ENCODE results near the gene CCR5AS.
"Not testable (repeated sequence)": the region's sequence is repeated elsewhere in the genome, so short reads cannot be mapped to it uniquely, and the experiment has no call there.

The CCR5AS gene

GRCh38 chr3:46409739-46410489, 3.0 kb upstream of the CCR5AS start:
- peak overlapping the region in 1 of 11 experiments; percentile 30; a peak in 1 of 22 replicates for H3K9ac ChIP-seq
- no peaks in the 10 kb centered on the region for H3K9me3 ChIP-seq (replicated peaks in 1 of 11)
- H3K4me2 ChIP-seq, result peak overlapping the region in 3 of 11 experiments; percentile 8 to 89 (median 88); a peak in 4 of 22 replicates
- H3K27me3 ChIP-seq, result no peaks in the 10 kb centered on the region
- no peak for TF ChIP-seq Cebpa-rat (IDR thresholded peaks at IDR 0.05)
- no peak overlapping the region for H3K27ac ChIP-seq
- peaks cover 0 to 17% (median 0%) of the 10 kb centered on the region in 11 experiments; a peak in 3 of 22 replicates for H3K36me3 ChIP-seq
- peak overlapping the region in 1 of 10 experiments; percentile 15; a peak in 1 of 20 replicates for H3K4me3 ChIP-seq
- H3K4me1 ChIP-seq, result peaks cover 50 to 90% (median 56%) of the 10 kb centered on the region in 10 experiments
- no peaks in the 10 kb centered on the region for H4K20me1 ChIP-seq

- peak overlapping the region in 2 of 10 experiments; percentile 46 to 55; a peak in 2 of 20 replicates for H3K4me3 ChIP-seq
- no peaks in the 10 kb centered on the region for H3K27me3 ChIP-seq
- no peak for TF ChIP-seq Cebpa-rat (IDR thresholded peaks at IDR 0.05)
- peaks cover 0 to under 1% (median 0%) of the 10 kb centered on the region in 11 experiments; a peak in 1 of 22 replicates for H3K9me3 ChIP-seq (replicated peaks in 1 of 11)
- no peak overlapping the region for H3K27ac ChIP-seq
- H3K9ac ChIP-seq, result peak overlapping the region in 2 of 11 experiments; percentile 30 to 75; a peak in 1 of 22 replicates
- H3K4me1 ChIP-seq, result peaks cover 46 to 95% (median 54%) of the 10 kb centered on the region in 10 experiments
- peak overlapping the region in 3 of 11 experiments; percentile 88 to 89 (median 88); a peak in 6 of 22 replicates for H3K4me2 ChIP-seq
- no peaks in the 10 kb centered on the region for H4K20me1 ChIP-seq
- H3K36me3 ChIP-seq, result peaks cover 0 to 17% (median 0%) of the 10 kb centered on the region in 11 experiments; a peak in 3 of 22 replicates
Observed at GRCh38 chr3:46408853-46409252, 2.0 kb upstream of the CCR5AS start.

DNA sequence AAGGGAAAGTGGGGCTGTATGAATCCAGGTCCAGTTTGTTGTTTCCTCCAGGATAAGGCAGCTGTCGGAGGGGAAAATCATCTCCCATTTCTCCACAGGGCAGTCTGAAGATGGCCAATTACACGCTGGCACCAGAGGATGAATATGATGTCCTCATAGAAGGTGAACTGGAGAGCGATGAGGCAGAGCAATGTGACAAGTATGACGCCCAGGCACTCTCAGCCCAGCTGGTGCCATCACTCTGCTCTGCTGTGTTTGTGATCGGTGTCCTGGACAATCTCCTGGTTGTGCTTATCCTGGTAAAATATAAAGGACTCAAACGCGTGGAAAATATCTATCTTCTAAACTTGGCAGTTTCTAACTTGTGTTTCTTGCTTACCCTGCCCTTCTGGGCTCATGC, 1.1 kb upstream of the CCR5AS start:
- peak overlapping the region; percentile 80 to 91 (median 87) for H3K4me2 ChIP-seq
- peaks cover 0 to 8% (median 0%) of the 10 kb centered on the region in 11 experiments; a peak in 4 of 22 replicates for H3K9me3 ChIP-seq (replicated peaks in 1 of 11)
- peak overlapping the region; percentile 74 to 93 (median 87); a peak in 21 of 22 replicates for H3K27ac ChIP-seq
- H3K4me3 ChIP-seq, result peak overlapping the region; percentile 45 to 64 (median 54); a peak in 18 of 20 replicates
- H3K36me3 ChIP-seq, result peaks cover 0 to 17% (median 0%) of the 10 kb centered on the region in 11 experiments; a peak in 3 of 22 replicates
- no peaks in the 10 kb centered on the region for H4K20me1 ChIP-seq
- H3K27me3 ChIP-seq, result no peaks in the 10 kb centered on the region
- TF ChIP-seq Cebpa-rat (IDR thresholded peaks at IDR 0.05), result no peak
- H3K9ac ChIP-seq, result peak overlapping the region; percentile 61 to 86 (median 75); a peak in 21 of 22 replicates
- peaks cover 39 to 94% (median 47%) of the 10 kb centered on the region in 10 experiments for H3K4me1 ChIP-seq

- peak overlapping the region in 6 of 10 experiments; percentile 49 to 64 (median 55); a peak in 5 of 20 replicates for H3K4me3 ChIP-seq
- no peaks in the 10 kb centered on the region for H4K20me1 ChIP-seq
- peaks cover 33 to 79% (median 40%) of the 10 kb centered on the region in 10 experiments for H3K4me1 ChIP-seq
- peaks cover 0 to 17% (median 0%) of the 10 kb centered on the region in 11 experiments; a peak in 3 of 22 replicates for H3K36me3 ChIP-seq
- no peak for TF ChIP-seq Cebpa-rat (IDR thresholded peaks at IDR 0.05)
- peak overlapping the region in 10 of 11 experiments; percentile 61 to 86 (median 75); a peak in 12 of 22 replicates for H3K9ac ChIP-seq
- H3K27me3 ChIP-seq, result no peaks in the 10 kb centered on the region
- H3K27ac ChIP-seq, result peak overlapping the region; percentile 74 to 93 (median 87); a peak in 21 of 22 replicates
- H3K4me2 ChIP-seq, result peak overlapping the region; percentile 80 to 91 (median 87)
- H3K9me3 ChIP-seq (replicated peaks in 1 of 11), result peaks cover 0 to 10% (median 0%) of the 10 kb centered on the region in 11 experiments; a peak in 4 of 22 replicates
Observed at GRCh38 chr3:46406443-46406787, 451 bp downstream of the CCR5AS start.

GRCh38 chr3:46405301-46406019, 1.4 kb downstream of the CCR5AS start:
- H4K20me1 ChIP-seq, result no peaks in the 10 kb centered on the region
- peak overlapping the region in 6 of 11 experiments; percentile 16 to 93 (median 90); a peak in 12 of 22 replicates for H3K27ac ChIP-seq
- peaks cover 33 to 79% (median 40%) of the 10 kb centered on the region in 10 experiments for H3K4me1 ChIP-seq
- peaks cover 0 to 10% (median 0%) of the 10 kb centered on the region in 11 experiments; a peak in 4 of 22 replicates for H3K9me3 ChIP-seq (replicated peaks in 1 of 11)
- TF ChIP-seq Cebpa-rat (IDR thresholded peaks at IDR 0.05), result peak in 1 of 11 experiments; percentile 15; a peak in 1 of 22 replicates
- H3K9ac ChIP-seq, result peak overlapping the region in 3 of 11 experiments; percentile 75 to 86 (median 80); a peak in 6 of 22 replicates
- 0 out of 20 replicates have a peak overlapping the region, but pooled peaks of 1 of the 10 experiments have one; percentile 2 for H3K4me3 ChIP-seq
- H3K27me3 ChIP-seq, result no peaks in the 10 kb centered on the region
- peak overlapping the region; percentile 19 to 91 (median 84); a peak in 18 of 22 replicates for H3K4me2 ChIP-seq
- H3K36me3 ChIP-seq, result peaks cover 0 to 17% (median 0%) of the 10 kb centered on the region in 11 experiments; a peak in 3 of 22 replicates

DNA sequence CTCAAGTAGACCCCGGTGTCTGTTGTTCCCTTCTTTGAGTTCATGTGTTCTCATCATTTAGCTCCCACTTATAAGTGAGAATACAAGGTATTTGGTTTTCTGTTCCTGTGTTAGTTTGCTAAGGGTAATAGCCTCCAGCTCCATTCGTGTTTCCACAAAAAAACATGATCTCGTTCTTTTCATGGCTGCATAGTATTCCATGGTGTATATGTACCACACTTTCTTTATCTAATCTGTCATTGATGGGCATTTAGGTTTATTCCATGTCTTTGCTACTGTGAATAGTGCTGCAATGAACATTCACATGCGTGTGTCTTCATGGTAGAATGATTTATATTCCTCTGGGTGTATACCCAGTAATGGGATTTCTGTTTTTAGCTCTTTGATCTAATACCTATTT, 4.0 kb downstream of the CCR5AS start:
- not testable (repeated sequence) for H3K36me3 ChIP-seq, H3K4me3 ChIP-seq, H3K27me3 ChIP-seq, H3K27ac ChIP-seq, H4K20me1 ChIP-seq, H3K9ac ChIP-seq
- Histone ChIP-seq H3K9me3 (replicated peaks in 1 of 11) (peaks cover 0 to 10% (median 0%) of the 10 kb centered on the region in 11 experiments; a peak in 4 of 22 replicates), H3K4me1 (peaks cover 26 to 79% (median 33%) of the 10 kb centered on the region in 10 experiments), H3K4me2 (peak overlapping the region in 1 of 11 experiments; percentile 89; a peak in 1 of 22 replicates)

DNA sequence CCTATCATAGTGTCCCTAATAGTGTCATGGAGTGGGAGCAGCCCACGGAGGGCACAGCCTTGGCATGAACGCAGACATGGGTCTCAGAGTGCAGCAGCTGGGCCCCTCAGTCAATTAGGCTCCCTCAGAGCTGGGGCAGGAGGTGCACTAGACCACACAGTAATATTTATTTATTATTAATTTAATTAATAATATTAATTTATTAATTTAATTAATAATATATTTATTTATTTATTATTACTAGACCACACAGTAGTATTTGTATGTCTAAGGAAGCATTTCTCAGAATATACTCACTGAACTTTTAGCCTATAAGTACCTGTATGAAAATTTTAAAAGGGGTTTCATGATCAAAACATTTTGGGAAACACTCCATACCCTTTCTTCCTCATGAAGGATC, 5.3 kb downstream of the CCR5AS start:
- Histone ChIP-seq H3K27me3 (no peaks in the 10 kb centered on the region), H3K27ac (no peak overlapping the region), H3K4me2 (0 out of 22 replicates have a peak overlapping the region, but pooled peaks of 1 of the 11 experiments have one; percentile 5), H3K9me3 (replicated peaks in 1 of 11) (peaks cover 0 to 10% (median 0%) of the 10 kb centered on the region in 11 experiments; a peak in 4 of 22 replicates), H3K4me1 (peaks cover 14 to 85% (median 21%) of the 10 kb centered on the region in 10 experiments), H3K4me3 (no peak overlapping the region), H4K20me1 (no peaks in the 10 kb centered on the region), H3K36me3 (no peaks in the 10 kb centered on the region), H3K9ac (no peak overlapping the region)
- TF ChIP-seq Cebpa-rat (IDR thresholded peaks at IDR 0.05), result no peak

GRCh38 chr3:46400846-46401245, 6.0 kb downstream of the CCR5AS start:
- no peak for TF ChIP-seq Cebpa-rat (IDR thresholded peaks at IDR 0.05)
- H3K36me3 ChIP-seq, result no peaks in the 10 kb centered on the region
- H3K4me1 ChIP-seq, result peaks cover 13 to 85% (median 21%) of the 10 kb centered on the region in 10 experiments; a peak in 19 of 20 replicates
- no peaks in the 10 kb centered on the region for H3K27me3 ChIP-seq
- no peak overlapping the region for H3K27ac ChIP-seq
- no peak overlapping the region for H3K4me3 ChIP-seq
- H3K9ac ChIP-seq, result no peak overlapping the region
- H3K9me3 ChIP-seq (replicated peaks in 1 of 11), result peaks cover 0 to 10% (median 0%) of the 10 kb centered on the region in 11 experiments; a peak in 4 of 22 replicates
- no peaks in the 10 kb centered on the region for H4K20me1 ChIP-seq
- H3K4me2 ChIP-seq, result peak overlapping the region in 2 of 11 experiments; percentile 58 to 85; a peak in 3 of 22 replicates
